NOMO-1 treated with dmso at 0.1 percent for 144 hours (cell line): ENCODE measurements around the gene ALG3.
"Not testable (repeated sequence)": the region's sequence is repeated elsewhere in the genome, so short reads cannot be mapped to it uniquely, and the experiment has no call there.

Source experiments
- DNase-seq: peaks from one replicate; lab custom pipeline; 2025; ENCODE audit not compliant: unreplicated experiment; lab: John Stamatoyannopoulos, UW

ALG3 gene

GRCh38 chr3:184248454-184249411 is at the start of gene ALG3:
TSS of gene ALG3 (minus strand) at chr3:184248962. CDS start at chr3:184248940, 22 bp downstream.
- DNase-seq = peak; percentile 74

- DNase-seq = no peak
Measured at GRCh38 chr3:184296616-184297015, 47.9 kb upstream of the ALG3 start.

- no peak for DNase-seq
Measured at GRCh38 chr3:184295771-184296170, 47.0 kb upstream of the ALG3 start.

GRCh38 chr3:184291738-184292445 is 43.1 kb upstream of the ALG3 start:
- DNase-seq = no peak

- DNase-seq = no peak
Measured at GRCh38 chr3:184291044-184291737, 42.4 kb upstream of the ALG3 start.

- no peak for DNase-seq
Measured at GRCh38 chr3:184290331-184290730, 41.6 kb upstream of the ALG3 start.

- peak; percentile 43 for DNase-seq
Measured at GRCh38 chr3:184289426-184289938, 40.7 kb upstream of the ALG3 start.

- no peak for DNase-seq
Measured at GRCh38 chr3:184284696-184285095, 35.9 kb upstream of the ALG3 start.

GRCh38 chr3:184283681-184284080 is 34.9 kb upstream of the ALG3 start:
- no peak for DNase-seq

- DNase-seq = no peak
Measured at GRCh38 chr3:184282941-184283340, 34.2 kb upstream of the ALG3 start.

GRCh38 chr3:184277366-184277765 is 28.6 kb upstream of the ALG3 start:
- DNase-seq = no peak

GRCh38 chr3:184275961-184276910 is 27.5 kb upstream of the ALG3 start, which contains the start of gene ECE2:
TSS of gene ECE2 (plus strand) at chr3:184276022. CDS start at chr3:184276154, 132 bp downstream.
- no peak for DNase-seq

GRCh38 chr3:184275381-184275701 is 26.6 kb upstream of the ALG3 start:
- DNase-seq = no peak

GRCh38 chr3:184272269-184272668 is 23.5 kb upstream of the ALG3 start:
- DNase-seq = no peak

- not testable (repeated sequence) for DNase-seq
Measured at GRCh38 chr3:184267249-184267648, 18.5 kb upstream of the ALG3 start.

- DNase-seq = no peak
Measured at GRCh38 chr3:184262764-184263179, 14.0 kb upstream of the ALG3 start.

GRCh38 chr3:184261854-184262763 is 13.3 kb upstream of the ALG3 start:
- no peak for DNase-seq

GRCh38 chr3:184261270-184261853 is 12.6 kb upstream of the ALG3 start, which contains the start of gene CAMK2N2:
TSS of gene CAMK2N2 (minus strand) at chr3:184261553. CDS start at chr3:184261285, 268 bp downstream.
- DNase-seq = no peak
